ENCODE results near the gene ARHGEF33. TPM values are rescaled to one million over a fixed set of nuclear protein-coding genes. Genes with fewer than 3 reads are reported as not detected.

ARHGEF33 gene
- total and polyA plus RNA-seq, 2 of the 8 experiments (the other 6 are each of a cell fraction or from before 2014, with no cell fraction given), result 0.09 to 0.95 TPM

DNA sequence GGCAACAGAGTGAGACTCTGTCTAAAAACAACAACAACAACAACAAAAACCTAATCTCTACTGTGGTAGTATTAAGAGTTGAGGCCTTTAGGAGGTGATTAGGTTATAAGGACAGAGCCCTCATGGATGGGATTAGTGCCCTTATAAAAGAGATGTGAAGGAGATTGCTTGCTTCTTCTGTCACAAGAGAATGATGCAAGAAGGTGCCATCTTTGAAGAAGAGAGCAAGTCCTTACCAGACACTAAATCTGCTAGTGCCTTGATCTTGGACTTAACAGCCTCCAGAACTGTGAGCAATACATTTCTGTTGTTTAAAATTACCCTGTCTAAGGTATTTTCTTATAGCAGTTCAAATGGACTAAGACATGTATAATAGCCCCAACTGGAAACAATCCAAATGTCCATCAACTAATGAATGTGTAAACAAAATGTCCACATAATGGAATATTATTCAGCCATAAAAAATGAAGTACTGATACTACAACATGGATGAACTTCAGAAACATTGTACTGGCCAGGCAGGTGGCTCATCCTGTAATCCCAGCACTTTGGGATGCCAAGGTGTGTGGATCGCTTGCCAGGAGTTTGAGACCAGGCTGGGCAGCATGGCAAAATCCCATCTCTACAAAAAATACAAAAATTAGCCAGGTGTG is 1.6 kb upstream of the ARHGEF33 start (continued):
- TF ChIP-seq, protein P1, sequence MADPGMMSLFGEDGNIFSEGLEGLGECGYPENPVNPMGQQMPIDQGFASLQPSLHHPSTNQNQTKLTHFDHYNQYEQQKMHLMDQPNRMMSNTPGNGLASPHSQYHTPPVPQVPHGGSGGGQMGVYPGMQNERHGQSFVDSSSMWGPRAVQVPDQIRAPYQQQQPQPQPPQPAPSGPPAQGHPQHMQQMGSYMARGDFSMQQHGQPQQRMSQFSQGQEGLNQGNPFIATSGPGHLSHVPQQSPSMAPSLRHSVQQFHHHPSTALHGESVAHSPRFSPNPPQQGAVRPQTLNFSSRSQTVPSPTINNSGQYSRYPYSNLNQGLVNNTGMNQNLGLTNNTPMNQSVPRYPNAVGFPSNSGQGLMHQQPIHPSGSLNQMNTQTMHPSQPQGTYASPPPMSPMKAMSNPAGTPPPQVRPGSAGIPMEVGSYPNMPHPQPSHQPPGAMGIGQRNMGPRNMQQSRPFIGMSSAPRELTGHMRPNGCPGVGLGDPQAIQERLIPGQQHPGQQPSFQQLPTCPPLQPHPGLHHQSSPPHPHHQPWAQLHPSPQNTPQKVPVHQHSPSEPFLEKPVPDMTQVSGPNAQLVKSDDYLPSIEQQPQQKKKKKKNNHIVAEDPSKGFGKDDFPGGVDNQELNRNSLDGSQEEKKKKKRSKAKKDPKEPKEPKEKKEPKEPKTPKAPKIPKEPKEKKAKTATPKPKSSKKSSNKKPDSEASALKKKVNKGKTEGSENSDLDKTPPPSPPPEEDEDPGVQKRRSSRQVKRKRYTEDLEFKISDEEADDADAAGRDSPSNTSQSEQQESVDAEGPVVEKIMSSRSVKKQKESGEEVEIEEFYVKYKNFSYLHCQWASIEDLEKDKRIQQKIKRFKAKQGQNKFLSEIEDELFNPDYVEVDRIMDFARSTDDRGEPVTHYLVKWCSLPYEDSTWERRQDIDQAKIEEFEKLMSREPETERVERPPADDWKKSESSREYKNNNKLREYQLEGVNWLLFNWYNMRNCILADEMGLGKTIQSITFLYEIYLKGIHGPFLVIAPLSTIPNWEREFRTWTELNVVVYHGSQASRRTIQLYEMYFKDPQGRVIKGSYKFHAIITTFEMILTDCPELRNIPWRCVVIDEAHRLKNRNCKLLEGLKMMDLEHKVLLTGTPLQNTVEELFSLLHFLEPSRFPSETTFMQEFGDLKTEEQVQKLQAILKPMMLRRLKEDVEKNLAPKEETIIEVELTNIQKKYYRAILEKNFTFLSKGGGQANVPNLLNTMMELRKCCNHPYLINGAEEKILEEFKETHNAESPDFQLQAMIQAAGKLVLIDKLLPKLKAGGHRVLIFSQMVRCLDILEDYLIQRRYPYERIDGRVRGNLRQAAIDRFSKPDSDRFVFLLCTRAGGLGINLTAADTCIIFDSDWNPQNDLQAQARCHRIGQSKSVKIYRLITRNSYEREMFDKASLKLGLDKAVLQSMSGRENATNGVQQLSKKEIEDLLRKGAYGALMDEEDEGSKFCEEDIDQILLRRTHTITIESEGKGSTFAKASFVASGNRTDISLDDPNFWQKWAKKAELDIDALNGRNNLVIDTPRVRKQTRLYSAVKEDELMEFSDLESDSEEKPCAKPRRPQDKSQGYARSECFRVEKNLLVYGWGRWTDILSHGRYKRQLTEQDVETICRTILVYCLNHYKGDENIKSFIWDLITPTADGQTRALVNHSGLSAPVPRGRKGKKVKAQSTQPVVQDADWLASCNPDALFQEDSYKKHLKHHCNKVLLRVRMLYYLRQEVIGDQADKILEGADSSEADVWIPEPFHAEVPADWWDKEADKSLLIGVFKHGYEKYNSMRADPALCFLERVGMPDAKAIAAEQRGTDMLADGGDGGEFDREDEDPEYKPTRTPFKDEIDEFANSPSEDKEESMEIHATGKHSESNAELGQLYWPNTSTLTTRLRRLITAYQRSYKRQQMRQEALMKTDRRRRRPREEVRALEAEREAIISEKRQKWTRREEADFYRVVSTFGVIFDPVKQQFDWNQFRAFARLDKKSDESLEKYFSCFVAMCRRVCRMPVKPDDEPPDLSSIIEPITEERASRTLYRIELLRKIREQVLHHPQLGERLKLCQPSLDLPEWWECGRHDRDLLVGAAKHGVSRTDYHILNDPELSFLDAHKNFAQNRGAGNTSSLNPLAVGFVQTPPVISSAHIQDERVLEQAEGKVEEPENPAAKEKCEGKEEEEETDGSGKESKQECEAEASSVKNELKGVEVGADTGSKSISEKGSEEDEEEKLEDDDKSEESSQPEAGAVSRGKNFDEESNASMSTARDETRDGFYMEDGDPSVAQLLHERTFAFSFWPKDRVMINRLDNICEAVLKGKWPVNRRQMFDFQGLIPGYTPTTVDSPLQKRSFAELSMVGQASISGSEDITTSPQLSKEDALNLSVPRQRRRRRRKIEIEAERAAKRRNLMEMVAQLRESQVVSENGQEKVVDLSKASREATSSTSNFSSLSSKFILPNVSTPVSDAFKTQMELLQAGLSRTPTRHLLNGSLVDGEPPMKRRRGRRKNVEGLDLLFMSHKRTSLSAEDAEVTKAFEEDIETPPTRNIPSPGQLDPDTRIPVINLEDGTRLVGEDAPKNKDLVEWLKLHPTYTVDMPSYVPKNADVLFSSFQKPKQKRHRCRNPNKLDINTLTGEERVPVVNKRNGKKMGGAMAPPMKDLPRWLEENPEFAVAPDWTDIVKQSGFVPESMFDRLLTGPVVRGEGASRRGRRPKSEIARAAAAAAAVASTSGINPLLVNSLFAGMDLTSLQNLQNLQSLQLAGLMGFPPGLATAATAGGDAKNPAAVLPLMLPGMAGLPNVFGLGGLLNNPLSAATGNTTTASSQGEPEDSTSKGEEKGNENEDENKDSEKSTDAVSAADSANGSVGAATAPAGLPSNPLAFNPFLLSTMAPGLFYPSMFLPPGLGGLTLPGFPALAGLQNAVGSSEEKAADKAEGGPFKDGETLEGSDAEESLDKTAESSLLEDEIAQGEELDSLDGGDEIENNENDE (IDR thresholded peaks at IDR 0.05; ENCODE audit: insufficient replicate concordance, low read length), result no peak
- TF ChIP-seq KDM4A (IDR thresholded peaks at IDR 0.05; ENCODE audit: low read depth, low read length, severe bottlenecking), result no peak
- no peak for TF ChIP-seq SP2 (IDR thresholded peaks at IDR 0.05; ENCODE audit: low read length)
- no peak for TF ChIP-seq SP1 (IDR thresholded peaks at IDR 0.05; ENCODE audit: low read depth, low read length)
- no peak for TF ChIP-seq EGR1 (IDR thresholded peaks at IDR 0.05; ENCODE audit: borderline replicate concordance, low read depth, low read length)
- TF ChIP-seq, protein P2, sequence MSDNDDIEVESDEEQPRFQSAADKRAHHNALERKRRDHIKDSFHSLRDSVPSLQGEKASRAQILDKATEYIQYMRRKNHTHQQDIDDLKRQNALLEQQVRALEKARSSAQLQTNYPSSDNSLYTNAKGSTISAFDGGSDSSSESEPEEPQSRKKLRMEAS (IDR thresholded peaks at IDR 0.05), result no peak
- no peak for TF ChIP-seq SIN3A (conservative IDR thresholded peaks at IDR 0.05 in 1 of 2, IDR thresholded peaks at IDR 0.05 in 1 of 2; ENCODE audit: low read depth in 1 of 2, low read length in 2 of 2)
- TF ChIP-seq NANOG (IDR thresholded peaks at IDR 0.05; ENCODE audit: insufficient read depth, low read depth, low read length, poor library complexity, severe bottlenecking), result no peak
- TF ChIP-seq PHF8 (conservative IDR thresholded peaks at IDR 0.05; ENCODE audit: low read depth, low read length), result no peak
- no peak for TF ChIP-seq CHD2 (IDR thresholded peaks at IDR 0.05; ENCODE audit: low read length)
- no peak for TF ChIP-seq YY1 (IDR thresholded peaks at IDR 0.05; ENCODE audit: low read depth, low read length)
